B cell (primary cell): ENCODE results near the gene GDF2. TPM values are rescaled to one million over a fixed set of nuclear protein-coding genes. Genes with fewer than 3 reads are reported as not detected.

Experiments used
- ATAC-seq: fragments of 200-7000 bp; cut with Tn5 transposase; one replicate; pipeline ENCODE4 v1.10.0; 2021; ENCODE audit warnings: low read depth, mild to moderate bottlenecking, moderate number of reproducible peaks, moderate library complexity
- CTCF ChIA-PET: fragments of 350-600 bp; sonication (Branson Sonifier 250); formaldehyde crosslinking; loops from one replicate; lab custom pipeline; 2021; ENCODE audit warnings: antibody characterized with exemption, inconsistent platforms; lab: Charles Lee
- POLR2A ChIA-PET: fragments of 350-600 bp; sonication (Branson Sonifier 250); formaldehyde crosslinking; loops from one replicate; lab custom pipeline; 2021; ENCODE audit warnings: antibody characterized with exemption; lab: Charles Lee
- DNase-seq: peaks from one replicate; pipeline ENCODE4 v3.0.0; 2013
- H2AFZ ChIP-seq: 2 replicates; pipeline ENCODE4 v1.6.1; 2012; ENCODE audit warnings: mild to moderate bottlenecking, low read depth, low read length; ENCODE audit not compliant: insufficient read depth, poor library complexity, severe bottlenecking
- H3K27ac ChIP-seq, 2 donors: 1 replicate in 1 of 2; 2 replicates in 1 of 2; pipeline ENCODE4 v1.5.1; 2012 to 2013; ENCODE audit warnings: low read length in 2 of 2, mild to moderate bottlenecking in 2 of 2, moderate library complexity in 1 of 2
- H3K27me3 ChIP-seq, 4 experiments: fragments of 200-600 bp in 1 of 4; sonication (generic) in 1 of 4; replicated peaks in 1 of 4; 1 replicate in 2 of 4; 2 replicates in 2 of 4; pipeline versions ENCODE4 v1.6.1 to v1.7.0; 2013 to 2016; ENCODE audit warnings: low read length in 3 of 4, mild to moderate bottlenecking in 2 of 4, mixed read lengths in 1 of 4, moderate library complexity in 1 of 4; ENCODE audit not compliant: insufficient read depth in 4 of 4, control insufficient read depth in 3 of 4; ENCODE audit errors: control extremely low read depth in 1 of 4
- H3K36me3 ChIP-seq, 2 experiments: replicated peaks in 1 of 2; 1 replicate in 1 of 2; 2 replicates in 1 of 2; pipeline versions ENCODE4 v1.6.1 to v1.7.1; 2013; ENCODE audit warnings: low read length in 1 of 2; ENCODE audit not compliant: insufficient read depth in 2 of 2, control insufficient read depth in 1 of 2; ENCODE audit errors: control extremely low read depth in 1 of 2, extremely low read depth in 1 of 2
- H3K4me1 ChIP-seq, 2 donors: fragments of 200-600 bp in 1 of 2; sonication (generic) in 1 of 2; 1 replicate in 1 of 2; 2 replicates in 1 of 2; pipeline versions ENCODE4 v1.5.1 to v1.6.1; 2013 to 2017; ENCODE audit warnings: low read length in 2 of 2; ENCODE audit not compliant: control insufficient read depth in 2 of 2, insufficient read depth in 2 of 2
- H3K4me2 ChIP-seq: replicated peaks from 2 replicates; pipeline ENCODE3; 2012; ENCODE audit warnings: mild to moderate bottlenecking, low read depth, low read length; ENCODE audit not compliant: poor library complexity, severe bottlenecking
- H3K4me3 ChIP-seq, 5 experiments: fragments of 200-600 bp in 1 of 5; sonication (generic) in 1 of 5; 1 replicate in 3 of 5; 2 replicates in 2 of 5; pipeline versions ENCODE4 v1.5.1 to v1.7.0; 2011 to 2016; ENCODE audit warnings: low read length in 4 of 5, mild to moderate bottlenecking in 4 of 5, low read depth in 2 of 5, control low read depth in 1 of 5, moderate library complexity in 1 of 5; ENCODE audit not compliant: insufficient read depth in 1 of 5; ENCODE audit errors: control extremely low read depth in 1 of 5, extremely low read depth in 1 of 5
- H3K79me2 ChIP-seq: fragments of 200-600 bp; sonication (generic); one replicate; pipeline ENCODE4 v1.6.0; 2016; ENCODE audit warnings: low read length; ENCODE audit not compliant: control insufficient read depth, insufficient read depth
- H3K9ac ChIP-seq: fragments of 200-600 bp; sonication (generic); 2 replicates; pipeline ENCODE4 v1.6.1; 2017; ENCODE audit warnings: mild to moderate bottlenecking, low read length, moderate library complexity
- H3K9me3 ChIP-seq, 3 donors: one replicate each; pipeline versions ENCODE4 v1.6.1 to v1.7.1; 2013; ENCODE audit warnings: low read length in 2 of 3; ENCODE audit not compliant: control insufficient read depth in 2 of 3, insufficient read depth in 1 of 3; ENCODE audit errors: control extremely low read depth in 1 of 3
- H4K20me1 ChIP-seq: 2 replicates; pipeline ENCODE4 v1.6.0; 2012; ENCODE audit warnings: mild to moderate bottlenecking, low read length; ENCODE audit not compliant: insufficient read depth, control insufficient read depth, poor library complexity, severe bottlenecking
- H3K27ac Mint-ChIP-seq: one replicate; pipeline ENCODE4 v1.8.0; 2021; ENCODE audit warnings: mixed read lengths
- H3K27me3 Mint-ChIP-seq: one replicate; pipeline ENCODE4 v1.8.0; 2021; ENCODE audit warnings: mixed read lengths
- H3K4me1 Mint-ChIP-seq: one replicate; pipeline ENCODE4 v1.8.0; 2021; ENCODE audit warnings: mixed read lengths
- H3K4me3 Mint-ChIP-seq: one replicate; pipeline ENCODE4 v1.8.0; 2021; ENCODE audit warnings: mixed read lengths
- H3K9me3 Mint-ChIP-seq: one replicate; pipeline ENCODE4 v1.8.0; 2022; ENCODE audit warnings: mixed read lengths; ENCODE audit not compliant: insufficient read depth
- EZH2 ChIP-seq: IDR thresholded peaks from 2 replicates; pipeline ENCODE4 v1.6.1; 2012; ENCODE audit warnings: borderline replicate concordance, low read depth, mild to moderate bottlenecking, moderate library complexity, low read length; ENCODE audit not compliant: insufficient read depth, poor library complexity, severe bottlenecking
- WGBS: methylation state at CpG from one replicate; pipeline ENCODE4 v1.1.5; 2013; ENCODE audit warnings: missing lambda C conversion rate; ENCODE audit not compliant: insufficient coverage; 5-methylcytosine and 5-hydroxymethylcytosine counted together
- intact Hi-C: fragments of 100-400 bp; cut with micrococcal nuclease; formaldehyde crosslinking; loops from one replicate; pipeline ENCODE4 v1.10.0; 2022
- polyA plus RNA-seq: library from polyadenylated mRNA; depleted of rRNA; stranded (reverse); fragments of >200 nt; gene quantifications from 2 replicates; pipeline ENCODE4 v1.2.3, GENCODE V29; 2012
- total RNA-seq, 2 donors: library from RNA; stranded (reverse); fragments of 120-200 nt in 1 of 2; gene quantifications; 1 replicate in 1 of 2; 2 replicates in 1 of 2; pipeline versions ENCODE4 v1.2.3 to v1.2.4, GENCODE V29; 2013 to 2022
- TF ChIP-seq, protein P1 (sequence below): fragments of 200-600 bp; IDR thresholded peaks from one replicate; pipeline ENCODE4 v1.8.0; 2022; ENCODE audit warnings: antibody characterized with exemption, mild to moderate bottlenecking

The GDF2 gene
- total and polyA plus RNA-seq, 2 donors (not counting 1 experiment from before 2014, with no cell fraction given): not detected

DNA sequence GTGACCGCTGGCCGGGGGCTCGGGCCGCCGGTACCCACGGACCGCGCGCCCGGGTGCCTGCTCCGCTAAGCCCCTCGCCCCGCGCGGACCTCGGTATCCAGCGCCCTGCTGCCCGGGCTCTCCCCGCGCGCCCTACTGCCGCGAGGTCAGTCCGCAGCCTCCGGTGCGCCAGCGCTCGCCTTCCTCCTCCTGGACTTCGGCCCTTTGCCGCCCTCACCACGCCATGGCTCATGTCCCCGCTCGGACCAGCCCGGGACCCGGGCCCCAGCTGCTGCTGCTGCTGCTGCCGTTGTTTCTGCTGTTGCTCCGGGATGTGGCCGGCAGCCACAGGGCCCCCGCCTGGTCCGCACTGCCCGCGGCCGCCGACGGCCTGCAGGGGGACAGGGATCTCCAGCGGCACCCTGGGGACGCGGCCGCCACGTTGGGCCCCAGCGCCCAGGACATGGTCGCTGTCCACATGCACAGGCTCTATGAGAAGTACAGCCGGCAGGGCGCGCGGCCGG is 21.8 kb upstream of the GDF2 start:
- H3K79me2 ChIP-seq: no peaks in the 10 kb centered on the region
- no peaks in the 10 kb centered on the region for H3K9me3 ChIP-seq
- Mint-ChIP-seq H3K27ac (no peak overlapping the region), H3K4me3 (no peak overlapping the region), H3K4me1 (peaks cover 3% of the 10 kb centered on the region), H3K9me3 (no peaks in the 10 kb centered on the region), H3K27me3 (peaks cover 56% of the 10 kb centered on the region)
- H3K27ac ChIP-seq: no peak overlapping the region
- no peak for ATAC-seq
- H3K4me2 ChIP-seq: peak overlapping the region; percentile 28
- peaks cover 0 to 24% (median 9%) of the 10 kb centered on the region in 4 experiments for H3K27me3 ChIP-seq
- POLR2A ChIA-PET: no interaction called here
- no peaks in the 10 kb centered on the region for H4K20me1 ChIP-seq
- no peaks in the 10 kb centered on the region for H3K36me3 ChIP-seq
- WGBS: 8% methylated on average over 57 of the region's 57 CpGs
- no peak overlapping the region for H2AFZ ChIP-seq
- DNase-seq: no peak
- TF ChIP-seq, protein P1, sequence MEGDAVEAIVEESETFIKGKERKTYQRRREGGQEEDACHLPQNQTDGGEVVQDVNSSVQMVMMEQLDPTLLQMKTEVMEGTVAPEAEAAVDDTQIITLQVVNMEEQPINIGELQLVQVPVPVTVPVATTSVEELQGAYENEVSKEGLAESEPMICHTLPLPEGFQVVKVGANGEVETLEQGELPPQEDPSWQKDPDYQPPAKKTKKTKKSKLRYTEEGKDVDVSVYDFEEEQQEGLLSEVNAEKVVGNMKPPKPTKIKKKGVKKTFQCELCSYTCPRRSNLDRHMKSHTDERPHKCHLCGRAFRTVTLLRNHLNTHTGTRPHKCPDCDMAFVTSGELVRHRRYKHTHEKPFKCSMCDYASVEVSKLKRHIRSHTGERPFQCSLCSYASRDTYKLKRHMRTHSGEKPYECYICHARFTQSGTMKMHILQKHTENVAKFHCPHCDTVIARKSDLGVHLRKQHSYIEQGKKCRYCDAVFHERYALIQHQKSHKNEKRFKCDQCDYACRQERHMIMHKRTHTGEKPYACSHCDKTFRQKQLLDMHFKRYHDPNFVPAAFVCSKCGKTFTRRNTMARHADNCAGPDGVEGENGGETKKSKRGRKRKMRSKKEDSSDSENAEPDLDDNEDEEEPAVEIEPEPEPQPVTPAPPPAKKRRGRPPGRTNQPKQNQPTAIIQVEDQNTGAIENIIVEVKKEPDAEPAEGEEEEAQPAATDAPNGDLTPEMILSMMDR: no peak
- TF ChIP-seq EZH2: no peak
- intact Hi-C loops: no loop called here
- H3K4me1 ChIP-seq: peaks cover 0 to 6% of the 10 kb centered on the region in 2 donors
- CTCF ChIA-PET: no interaction called here
- H3K4me3 ChIP-seq: no peak overlapping the region
- no peak overlapping the region for H3K9ac ChIP-seq

DNA sequence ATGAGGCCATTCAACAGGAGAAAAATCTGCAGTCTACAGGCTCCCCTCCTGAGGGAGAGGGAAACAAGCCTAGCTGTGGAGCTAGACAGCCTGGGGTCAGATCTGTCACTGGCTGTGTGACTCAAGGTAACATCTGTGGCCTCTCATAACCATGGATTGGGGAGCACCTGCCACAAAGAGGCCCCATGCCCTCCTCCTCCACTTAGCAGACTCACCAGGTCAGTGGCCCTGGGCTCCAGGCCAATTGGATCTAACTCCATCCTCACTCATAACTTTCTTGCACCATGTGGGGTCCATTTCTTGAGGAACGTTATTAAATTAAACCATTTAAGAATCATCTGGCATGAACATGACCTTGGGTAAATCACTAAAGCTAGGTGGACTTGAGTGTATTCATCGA is 20.4 kb upstream of the GDF2 start:
- ChIA-PET CTCF (no interaction called here), POLR2A (no interaction called here)
- no peak overlapping the region for H3K27ac Mint-ChIP-seq
- TF ChIP-seq EZH2: no peak
- TF ChIP-seq, protein P1: no peak
- H3K36me3 ChIP-seq: no peaks in the 10 kb centered on the region
- H3K4me3 ChIP-seq: no peak overlapping the region
- H3K4me1 ChIP-seq: peaks cover 0 to 6% of the 10 kb centered on the region in 2 donors
- peaks cover 48% of the 10 kb centered on the region for H3K27me3 Mint-ChIP-seq
- DNase-seq (no peak), ATAC-seq (no peak)
- H3K9ac ChIP-seq: no peak overlapping the region
- H4K20me1 ChIP-seq: no peaks in the 10 kb centered on the region
- no peaks in the 10 kb centered on the region for H3K79me2 ChIP-seq
- H3K27ac ChIP-seq: no peak overlapping the region
- no peaks in the 10 kb centered on the region for H3K9me3 Mint-ChIP-seq
- peaks cover 0 to 22% (median 5%) of the 10 kb centered on the region in 4 experiments for H3K27me3 ChIP-seq
- no peak overlapping the region for H2AFZ ChIP-seq
- no peak overlapping the region for H3K4me3 Mint-ChIP-seq
- H3K9me3 ChIP-seq: no peaks in the 10 kb centered on the region
- H3K4me1 Mint-ChIP-seq: peaks cover 3% of the 10 kb centered on the region
- intact Hi-C loops: no loop called here
- H3K4me2 ChIP-seq: no peak overlapping the region
- 90% methylated on average over 1 of the region's 2 CpGs for WGBS
